NB4 (cell line): ENCODE results near the gene PCDH15.

Source experiments
- CTCF ChIP-seq: IDR thresholded peaks from one replicate; pipeline ENCODE4 v1.5.1; 2012; ENCODE audit warnings: low read depth, low read length
- MAX ChIP-seq: IDR thresholded peaks from 2 replicates; pipeline ENCODE4 v1.6.1; 2011; ENCODE audit warnings: low read depth, low read length
- POLR2A ChIP-seq: IDR thresholded peaks from 2 replicates; pipeline ENCODE4 v1.6.1; 2011; ENCODE audit warnings: mild to moderate bottlenecking; ENCODE audit not compliant: insufficient read length; ENCODE audit errors: extremely low read depth

DNA sequence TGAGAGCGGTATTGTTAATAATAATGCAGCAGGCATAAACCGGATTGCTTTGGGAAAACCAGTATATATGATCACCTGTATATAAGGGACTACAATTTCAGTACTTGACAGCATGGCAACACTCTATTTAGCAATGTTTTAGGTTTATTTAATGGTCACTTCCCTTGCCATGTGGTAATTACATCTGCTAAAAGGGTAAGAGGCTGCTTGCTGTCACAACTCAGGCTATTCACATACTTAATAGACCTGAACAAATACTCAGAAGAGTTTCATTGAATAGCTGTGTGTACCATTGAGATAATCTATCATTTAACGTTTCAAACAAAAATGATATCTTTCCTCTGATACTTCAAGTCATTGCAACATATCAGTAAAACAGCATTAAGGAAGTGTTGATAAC is 90.1 kb downstream of the PCDH15 start:
- TF ChIP-seq CTCF (no peak), MAX (no peak), POLR2A (no peak)
